Loucy (cell line): ENCODE data around the gene KDSR.

Experiments used
- H2AFZ ChIP-seq: fragments of 200-600 bp; sonication (generic); 2 replicates; pipeline ENCODE4 v1.6.0; 2016; ENCODE audit warnings: antibody characterized with exemption, mild to moderate bottlenecking, low read length, moderate library complexity
- H3F3A ChIP-seq: fragments of 200-600 bp; 2 replicates; pipeline ENCODE4 v1.6.0; 2016; ENCODE audit warnings: antibody characterized with exemption, low read depth, mild to moderate bottlenecking
- H3K27me3 ChIP-seq: fragments of 200-600 bp; sonication (generic); 2 replicates; pipeline ENCODE4 v1.6.1; 2014; ENCODE audit warnings: low read length, mild to moderate bottlenecking; ENCODE audit not compliant: insufficient read depth, poor library complexity, severe bottlenecking
- H3K36me3 ChIP-seq: fragments of 200-600 bp; sonication (generic); 2 replicates; pipeline ENCODE4 v1.6.1; 2016; ENCODE audit warnings: low read length; ENCODE audit not compliant: insufficient read depth
- H3K4me1 ChIP-seq: fragments of 200-600 bp; sonication (generic); 2 replicates; pipeline ENCODE4 v1.5.1; 2014; ENCODE audit warnings: low read length, mild to moderate bottlenecking; ENCODE audit not compliant: insufficient read depth, poor library complexity, severe bottlenecking
- H3K4me2 ChIP-seq: fragments of 200-600 bp; sonication (generic); 2 replicates; pipeline ENCODE4 v1.6.0; 2014; ENCODE audit warnings: antibody characterized with exemption, low read length, low read depth, mild to moderate bottlenecking; ENCODE audit not compliant: poor library complexity, severe bottlenecking
- H3K4me3 ChIP-seq: fragments of 200-600 bp; sonication (generic); 2 replicates; pipeline ENCODE4 v1.5.1; 2014; ENCODE audit warnings: low read length, mild to moderate bottlenecking, mixed read lengths; ENCODE audit not compliant: poor library complexity, severe bottlenecking
- H3K79me2 ChIP-seq: fragments of 200-600 bp; sonication (generic); 2 replicates; pipeline ENCODE4 v1.6.1; 2014; ENCODE audit warnings: low read length; ENCODE audit not compliant: insufficient read depth
- H3K9ac ChIP-seq: fragments of 200-600 bp; sonication (generic); 2 replicates; pipeline ENCODE4 v1.6.0; 2014; ENCODE audit warnings: mild to moderate bottlenecking, low read depth, low read length, moderate library complexity; ENCODE audit not compliant: poor library complexity, severe bottlenecking
- H3K9me2 ChIP-seq: fragments of 200-600 bp; sonication (generic); replicated peaks from 2 replicates; pipeline ENCODE4 v1.6.1; 2016; ENCODE audit warnings: low read depth, low read length, mixed read lengths
- H3K9me3 ChIP-seq: fragments of 200-600 bp; sonication (generic); 2 replicates; pipeline ENCODE4 v1.6.1; 2014; ENCODE audit warnings: mild to moderate bottlenecking, antibody characterized with exemption, low read length, low read depth; ENCODE audit not compliant: insufficient read depth
- H4K20me1 ChIP-seq: fragments of 200-600 bp; sonication (generic); 2 replicates; pipeline ENCODE4 v1.6.0; 2014; ENCODE audit warnings: antibody characterized with exemption, low read length, mild to moderate bottlenecking; ENCODE audit not compliant: insufficient read depth, poor library complexity, severe bottlenecking
- CTCF ChIP-seq: fragments of 200-600 bp; sonication (generic); conservative IDR thresholded peaks from 2 replicates; pipeline ENCODE4 v1.5.1; 2014; ENCODE audit warnings: mild to moderate bottlenecking, antibody characterized with exemption, low read length
- EZH2phosphoT487 ChIP-seq: fragments of 200-600 bp; IDR thresholded peaks from 2 replicates; pipeline ENCODE4 v1.6.1; 2018; ENCODE audit warnings: antibody characterized with exemption, mild to moderate bottlenecking, moderate library complexity, borderline replicate concordance

The KDSR gene

GRCh38 chr18:63320975-63321265 lies 46.1 kb downstream of the KDSR start:
- Histone ChIP-seq H4K20me1 (peaks cover 30% of the 10 kb centered on the region), H3K9me2 (no peaks in the 10 kb centered on the region), H3K4me2 (peak overlapping the region; percentile 70), H3K9me3 (no peaks in the 10 kb centered on the region), H3F3A (peaks cover 8% of the 10 kb centered on the region; the same call in 1 of the 2 replicates), H3K4me3 (peak overlapping the region; percentile 76), H3K36me3 (no peaks in the 10 kb centered on the region), H2AFZ (peak overlapping the region; percentile 62; the same call in 1 of the 2 replicates), H3K9ac (peak overlapping the region; percentile 84), H3K79me2 (peaks cover 37% of the 10 kb centered on the region), H3K4me1 (peaks cover 38% of the 10 kb centered on the region), H3K27me3 (peaks cover 7% of the 10 kb centered on the region)
- TF ChIP-seq EZH2phosphoT487 (no peak), CTCF (no peak)

- no peaks in the 10 kb centered on the region for H3K9me2 ChIP-seq
- peaks cover 35% of the 10 kb centered on the region for H4K20me1 ChIP-seq
- H3K9me3 ChIP-seq = no peaks in the 10 kb centered on the region
- H3K27me3 ChIP-seq = peaks cover 7% of the 10 kb centered on the region
- peak overlapping the region; percentile 84 for H3K9ac ChIP-seq
- H3K4me3 ChIP-seq = peak overlapping the region; percentile 76
- H3F3A ChIP-seq = peaks cover 8% of the 10 kb centered on the region; the same call in 1 of the 2 replicates
- H3K36me3 ChIP-seq = no peaks in the 10 kb centered on the region
- TF ChIP-seq CTCF (peak; percentile 14; the same call in 1 of the 2 replicates), EZH2phosphoT487 (no peak)
- peak overlapping the region; percentile 62; the same call in 1 of the 2 replicates for H2AFZ ChIP-seq
- H3K4me1 ChIP-seq = peaks cover 44% of the 10 kb centered on the region
- peaks cover 42% of the 10 kb centered on the region for H3K79me2 ChIP-seq
- H3K4me2 ChIP-seq = peak overlapping the region; percentile 70
These were observed 46.7 kb downstream of the KDSR start for GRCh38 chr18:63320123-63320974.

- Histone ChIP-seq H2AFZ (peak within 1 kb of the TSS; percentile 62; the same call in 1 of the 2 replicates), H4K20me1 (peaks cover 43% of the 10 kb centered on the region), H3K9me3 (no peaks in the 10 kb centered on the region), H3K36me3 (no peaks in the 10 kb centered on the region), H3K4me3 (peak within 1 kb of the TSS; percentile 96), H3F3A (peaks cover 8% of the 10 kb centered on the region; the same call in 1 of the 2 replicates), H3K9me2 (no peaks in the 10 kb centered on the region), H3K27me3 (peaks cover 7% of the 10 kb centered on the region), H3K4me1 (peaks cover 52% of the 10 kb centered on the region), H3K4me2 (peak within 1 kb of the TSS; percentile 97), H3K79me2 (peaks cover 50% of the 10 kb centered on the region), H3K9ac (peak within 1 kb of the TSS; percentile 93)
- TF ChIP-seq EZH2phosphoT487 = no peak
- no peak for TF ChIP-seq CTCF
These were observed 47.5 kb downstream of the KDSR start, which contains the start of gene BCL2 for GRCh38 chr18:63319383-63320122. TSS of gene BCL2 (minus strand) at chr18:63319769.
